ENCODE data around the gene WNK2.

DNA sequence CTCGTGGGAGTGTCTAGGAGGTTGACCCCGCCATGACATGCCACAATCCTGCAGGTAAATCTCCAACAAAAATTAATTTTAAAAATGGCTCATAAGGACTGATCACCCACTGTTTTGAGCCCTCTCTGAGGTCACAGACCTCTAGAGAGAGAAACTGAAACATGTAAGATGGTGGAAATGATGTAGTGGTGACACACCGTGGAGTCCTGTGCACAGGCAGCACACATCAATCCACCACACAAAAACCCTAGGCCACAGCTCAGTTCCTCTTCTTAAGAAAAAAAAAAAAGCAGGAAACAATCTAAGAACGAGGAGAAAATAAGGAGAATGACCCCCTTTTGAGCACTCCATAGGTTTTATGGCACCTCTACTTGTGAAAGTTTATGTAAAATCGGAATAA lies 173.7 kb downstream of the WNK2 start:
- TF ChIP-seq, protein P1, sequence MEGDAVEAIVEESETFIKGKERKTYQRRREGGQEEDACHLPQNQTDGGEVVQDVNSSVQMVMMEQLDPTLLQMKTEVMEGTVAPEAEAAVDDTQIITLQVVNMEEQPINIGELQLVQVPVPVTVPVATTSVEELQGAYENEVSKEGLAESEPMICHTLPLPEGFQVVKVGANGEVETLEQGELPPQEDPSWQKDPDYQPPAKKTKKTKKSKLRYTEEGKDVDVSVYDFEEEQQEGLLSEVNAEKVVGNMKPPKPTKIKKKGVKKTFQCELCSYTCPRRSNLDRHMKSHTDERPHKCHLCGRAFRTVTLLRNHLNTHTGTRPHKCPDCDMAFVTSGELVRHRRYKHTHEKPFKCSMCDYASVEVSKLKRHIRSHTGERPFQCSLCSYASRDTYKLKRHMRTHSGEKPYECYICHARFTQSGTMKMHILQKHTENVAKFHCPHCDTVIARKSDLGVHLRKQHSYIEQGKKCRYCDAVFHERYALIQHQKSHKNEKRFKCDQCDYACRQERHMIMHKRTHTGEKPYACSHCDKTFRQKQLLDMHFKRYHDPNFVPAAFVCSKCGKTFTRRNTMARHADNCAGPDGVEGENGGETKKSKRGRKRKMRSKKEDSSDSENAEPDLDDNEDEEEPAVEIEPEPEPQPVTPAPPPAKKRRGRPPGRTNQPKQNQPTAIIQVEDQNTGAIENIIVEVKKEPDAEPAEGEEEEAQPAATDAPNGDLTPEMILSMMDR (IDR thresholded peaks at IDR 0.05; ENCODE audit: low read depth, low read length), result no peak
- no peak for TF ChIP-seq EZH2phosphoT487 (IDR thresholded peaks at IDR 0.05; ENCODE audit: low read depth)

Measured in OCI-LY3 (cell line).